ENCODE results near the gene CANX.
A peak's percentile ranks its signal among the peaks of the same experiment; 100 is the strongest.

CANX gene

DNA sequence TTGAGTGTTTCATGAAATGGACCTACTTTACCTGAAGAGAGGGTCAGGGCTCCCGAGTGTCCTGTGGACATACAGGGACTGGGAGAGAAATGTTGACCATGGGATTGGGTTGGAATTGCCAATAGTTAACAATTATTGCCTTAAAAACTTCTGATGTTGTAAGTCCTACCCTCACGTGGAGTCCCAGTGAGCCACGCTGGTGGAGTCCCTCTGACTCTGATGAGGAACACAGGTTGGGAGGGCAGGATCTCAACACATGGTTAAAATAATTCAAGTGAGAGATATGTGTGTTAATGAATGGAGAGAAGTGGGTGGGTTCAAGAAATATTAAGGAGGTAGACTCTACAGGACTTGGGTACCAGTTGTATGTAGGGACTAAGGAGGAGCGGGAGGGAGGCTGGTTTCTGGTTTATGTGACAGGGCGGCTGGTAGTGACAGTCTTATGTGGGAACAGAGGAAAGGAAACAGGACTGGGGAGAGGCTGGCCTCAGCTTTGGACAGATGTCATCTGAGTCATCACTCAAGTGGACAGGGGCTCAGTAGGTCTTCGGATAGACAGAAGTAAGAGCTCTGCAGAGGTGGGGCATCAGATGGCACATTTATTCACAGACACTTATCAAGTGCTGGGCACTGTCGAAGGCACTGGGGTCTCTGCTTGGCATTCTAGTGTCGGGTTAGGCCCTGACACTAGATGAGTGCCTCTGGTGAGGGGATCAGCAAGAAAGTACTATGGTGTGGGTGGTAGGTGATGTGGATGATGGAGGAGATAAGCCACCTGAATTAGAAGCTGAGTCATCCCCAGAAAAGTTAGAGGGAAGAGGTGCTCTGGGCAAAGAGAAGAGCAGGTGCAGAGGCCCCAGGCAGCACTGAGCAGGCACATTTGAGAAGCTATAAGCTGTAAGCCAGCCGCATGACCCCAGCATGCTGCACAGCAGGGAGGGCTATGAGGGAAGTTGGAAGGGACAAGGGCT, 61.1 kb downstream of the CANX start:
- H3K9me3 ChIP-seq (ENCODE audit: control insufficient read depth, insufficient read depth, low read length), result no peaks in the 10 kb centered on the region
- H3K4me3 ChIP-seq (ENCODE audit: low read depth, low read length), result no peak overlapping the region
- H3K27me3 ChIP-seq (ENCODE audit: control insufficient read depth, insufficient read depth, low read length), result no peaks in the 10 kb centered on the region
- no peak overlapping the region for H3K27ac ChIP-seq (ENCODE audit: low read depth, low read length)
- H3K36me3 ChIP-seq (ENCODE audit: control insufficient read depth, insufficient read depth, low read length), result no peaks in the 10 kb centered on the region
- H3K9ac ChIP-seq (ENCODE audit: low read depth, low read length), result no peak overlapping the region
- H3K4me1 ChIP-seq (ENCODE audit: control insufficient read depth, insufficient read depth, low read length), result peaks cover 37% of the 10 kb centered on the region

- H3K27me3 ChIP-seq (ENCODE audit: control insufficient read depth, insufficient read depth, low read length), result no peaks in the 10 kb centered on the region
- H3K4me3 ChIP-seq (ENCODE audit: low read depth, low read length), result no peak overlapping the region
- H3K36me3 ChIP-seq (ENCODE audit: control insufficient read depth, insufficient read depth, low read length), result peaks cover 23% of the 10 kb centered on the region
- H3K9ac ChIP-seq (ENCODE audit: low read depth, low read length), result no peak overlapping the region; the same call in 1 of the 2 replicates
- H3K9me3 ChIP-seq (ENCODE audit: control insufficient read depth, insufficient read depth, low read length), result no peaks in the 10 kb centered on the region
- H3K4me1 ChIP-seq (ENCODE audit: control insufficient read depth, insufficient read depth, low read length), result peaks cover 31% of the 10 kb centered on the region
- H3K27ac ChIP-seq (ENCODE audit: low read depth, low read length), result peak overlapping the region; percentile 65
These were observed 63.5 kb downstream of the CANX start for GRCh38 chr5:179762079-179762780.

DNA sequence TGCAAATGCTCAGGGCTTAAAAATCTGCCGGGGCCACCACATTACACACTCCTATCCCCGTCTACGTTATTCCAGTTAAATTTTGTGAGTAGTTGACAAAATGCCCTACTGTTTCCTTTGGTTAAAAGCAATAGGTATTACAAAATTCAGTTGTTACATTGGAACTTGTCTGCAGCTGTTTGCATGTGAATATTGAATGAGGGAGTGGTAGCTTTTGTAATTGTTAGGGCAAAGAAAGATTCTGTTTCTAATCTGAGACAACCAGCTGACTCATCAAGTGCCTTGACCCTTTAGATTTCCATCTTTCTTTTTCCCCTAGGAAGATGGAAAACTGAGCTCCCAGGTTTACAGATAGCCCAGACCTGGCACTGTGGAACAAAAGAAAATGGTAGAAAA, 64.0 kb downstream of the CANX start:
- Histone ChIP-seq H3K4me3 (ENCODE audit: low read depth, low read length) (no peak overlapping the region), H3K9me3 (ENCODE audit: control insufficient read depth, insufficient read depth, low read length) (no peaks in the 10 kb centered on the region), H3K36me3 (ENCODE audit: control insufficient read depth, insufficient read depth, low read length) (peaks cover 29% of the 10 kb centered on the region), H3K27me3 (ENCODE audit: control insufficient read depth, insufficient read depth, low read length) (no peaks in the 10 kb centered on the region), H3K27ac (ENCODE audit: low read depth, low read length) (peak overlapping the region; percentile 65), H3K9ac (ENCODE audit: low read depth, low read length) (no peak overlapping the region; the same call in 1 of the 2 replicates), H3K4me1 (ENCODE audit: control insufficient read depth, insufficient read depth, low read length) (peaks cover 31% of the 10 kb centered on the region)

GRCh38 chr5:179763215-179763945, 64.6 kb downstream of the CANX start:
- H3K4me1 ChIP-seq (ENCODE audit: control insufficient read depth, insufficient read depth, low read length), result peaks cover 31% of the 10 kb centered on the region
- no peak overlapping the region for H3K9ac ChIP-seq (ENCODE audit: low read depth, low read length)
- no peak overlapping the region for H3K4me3 ChIP-seq (ENCODE audit: low read depth, low read length)
- H3K9me3 ChIP-seq (ENCODE audit: control insufficient read depth, insufficient read depth, low read length), result no peaks in the 10 kb centered on the region
- H3K36me3 ChIP-seq (ENCODE audit: control insufficient read depth, insufficient read depth, low read length), result peaks cover 32% of the 10 kb centered on the region
- H3K27ac ChIP-seq (ENCODE audit: low read depth, low read length), result peak overlapping the region; percentile 65
- H3K27me3 ChIP-seq (ENCODE audit: control insufficient read depth, insufficient read depth, low read length), result no peaks in the 10 kb centered on the region

DNA sequence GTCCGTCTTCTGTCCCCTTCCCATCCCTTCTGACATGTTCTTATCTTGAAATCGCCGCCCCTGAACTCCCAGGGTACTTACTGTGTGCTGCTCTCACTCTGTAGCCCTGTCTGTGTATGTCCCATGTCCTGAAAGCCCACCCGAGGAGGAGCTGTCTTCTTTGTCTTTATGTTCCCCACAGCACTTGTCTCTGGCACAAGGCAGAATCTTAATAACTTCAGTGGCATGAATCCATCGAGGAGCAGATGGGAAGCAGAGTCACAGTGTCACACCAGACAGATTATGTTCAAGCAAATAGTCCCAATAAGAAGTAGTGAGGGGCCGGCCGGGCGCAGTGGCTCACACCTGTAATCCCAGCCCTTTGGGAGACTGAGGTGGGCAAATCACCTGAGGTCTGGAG, 65.3 kb downstream of the CANX start:
- H3K27ac ChIP-seq (ENCODE audit: low read depth, low read length), result no peak overlapping the region
- no peaks in the 10 kb centered on the region for H3K27me3 ChIP-seq (ENCODE audit: control insufficient read depth, insufficient read depth, low read length)
- H3K9ac ChIP-seq (ENCODE audit: low read depth, low read length), result no peak overlapping the region
- H3K4me1 ChIP-seq (ENCODE audit: control insufficient read depth, insufficient read depth, low read length), result peaks cover 31% of the 10 kb centered on the region
- no peaks in the 10 kb centered on the region for H3K9me3 ChIP-seq (ENCODE audit: control insufficient read depth, insufficient read depth, low read length)
- H3K4me3 ChIP-seq (ENCODE audit: low read depth, low read length), result no peak overlapping the region
- H3K36me3 ChIP-seq (ENCODE audit: control insufficient read depth, insufficient read depth, low read length), result peaks cover 38% of the 10 kb centered on the region

- peak overlapping the region; percentile 50 for H3K27ac ChIP-seq (ENCODE audit: low read depth, low read length)
- peaks cover 24% of the 10 kb centered on the region for H3K4me1 ChIP-seq (ENCODE audit: control insufficient read depth, insufficient read depth, low read length)
- H3K27me3 ChIP-seq (ENCODE audit: control insufficient read depth, insufficient read depth, low read length), result no peaks in the 10 kb centered on the region
- H3K4me3 ChIP-seq (ENCODE audit: low read depth, low read length), result no peak overlapping the region
- H3K36me3 ChIP-seq (ENCODE audit: control insufficient read depth, insufficient read depth, low read length), result peaks cover 50% of the 10 kb centered on the region
- no peak overlapping the region for H3K9ac ChIP-seq (ENCODE audit: low read depth, low read length)
- H3K9me3 ChIP-seq (ENCODE audit: control insufficient read depth, insufficient read depth, low read length), result no peaks in the 10 kb centered on the region
These were observed 66.6 kb downstream of the CANX start for GRCh38 chr5:179765400-179765799.

DNA sequence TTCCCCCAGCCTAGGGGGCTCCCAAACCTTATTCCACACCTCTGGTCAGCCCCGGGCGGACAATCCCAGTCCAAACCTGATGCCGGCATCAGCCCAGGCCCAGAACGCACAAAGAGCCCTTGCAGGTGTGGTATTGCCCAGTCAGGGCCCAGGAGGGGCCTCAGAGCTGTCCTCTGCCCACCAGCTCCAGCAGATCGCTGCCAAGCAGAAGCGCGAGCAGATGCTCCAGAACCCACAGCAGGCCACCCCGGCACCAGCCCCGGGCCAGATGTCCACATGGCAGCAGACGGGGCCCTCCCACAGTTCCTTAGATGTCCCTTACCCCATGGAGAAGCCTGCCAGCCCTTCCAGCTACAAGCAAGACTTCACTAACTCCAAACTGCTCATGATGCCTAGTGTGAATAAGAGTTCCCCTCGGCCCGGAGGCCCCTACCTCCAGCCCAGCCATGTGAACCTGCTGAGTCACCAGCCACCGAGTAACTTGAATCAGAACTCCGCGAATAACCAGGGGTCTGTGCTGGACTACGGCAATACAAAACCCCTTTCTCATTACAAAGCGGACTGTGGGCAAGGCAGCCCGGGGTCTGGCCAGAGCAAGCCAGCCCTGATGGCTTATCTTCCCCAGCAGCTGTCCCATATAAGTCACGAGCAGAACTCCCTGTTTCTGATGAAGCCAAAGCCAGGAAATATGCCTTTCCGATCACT, 67.4 kb downstream of the CANX start:
- no peak overlapping the region for H3K9ac ChIP-seq (ENCODE audit: low read depth, low read length)
- peaks cover 58% of the 10 kb centered on the region for H3K36me3 ChIP-seq (ENCODE audit: control insufficient read depth, insufficient read depth, low read length)
- peak overlapping the region; percentile 50 for H3K27ac ChIP-seq (ENCODE audit: low read depth, low read length)

DNA sequence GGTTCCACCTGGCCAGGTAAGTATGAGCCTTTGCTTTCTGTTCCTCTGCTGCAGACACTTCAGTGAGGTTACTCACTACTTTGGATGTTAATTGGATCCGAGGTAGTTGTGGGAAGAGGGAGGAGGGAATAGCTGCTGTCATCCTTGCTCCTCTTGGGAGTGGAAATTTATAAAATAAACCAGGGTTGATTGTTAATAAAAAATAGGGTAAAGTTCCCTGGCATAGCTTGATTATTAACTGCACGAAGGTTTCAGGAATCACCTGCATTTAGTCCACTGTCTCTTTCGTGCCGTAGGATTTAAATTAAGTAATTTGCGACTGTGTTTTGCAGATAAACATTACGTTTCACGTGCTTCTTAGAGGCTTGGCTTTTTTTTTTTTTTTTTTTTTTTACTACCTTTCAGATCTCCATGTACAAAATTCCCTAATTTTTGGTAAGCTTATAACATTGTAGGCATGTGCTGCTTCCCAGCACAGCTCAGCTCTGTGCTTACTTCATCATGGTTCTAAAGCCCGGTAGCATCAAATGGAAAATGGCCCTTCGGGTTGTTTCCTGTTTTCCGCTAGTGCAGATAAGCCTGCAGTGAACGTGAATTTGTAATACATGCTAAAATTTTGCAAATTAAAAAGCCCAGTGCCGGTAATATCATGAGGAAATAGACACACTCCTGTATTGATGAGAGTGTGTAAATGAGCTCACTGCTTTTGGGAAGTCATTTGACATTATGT, 68.1 kb downstream of the CANX start:
- peaks cover 65% of the 10 kb centered on the region for H3K36me3 ChIP-seq (ENCODE audit: control insufficient read depth, insufficient read depth, low read length)
- peak overlapping the region; percentile 6 for H3K27ac ChIP-seq (ENCODE audit: low read depth, low read length)
- peaks cover 20% of the 10 kb centered on the region for H3K4me1 ChIP-seq (ENCODE audit: control insufficient read depth, insufficient read depth, low read length)
- no peaks in the 10 kb centered on the region for H3K9me3 ChIP-seq (ENCODE audit: control insufficient read depth, insufficient read depth, low read length)
- H3K4me3 ChIP-seq (ENCODE audit: low read depth, low read length), result no peak overlapping the region
- no peak overlapping the region for H3K9ac ChIP-seq (ENCODE audit: low read depth, low read length)
- H3K27me3 ChIP-seq (ENCODE audit: control insufficient read depth, insufficient read depth, low read length), result no peaks in the 10 kb centered on the region

More for the DNA sequence above, 67.4 kb downstream of the CANX start:
- Histone ChIP-seq H3K4me3 (ENCODE audit: low read depth, low read length) (no peak overlapping the region), H3K27me3 (ENCODE audit: control insufficient read depth, insufficient read depth, low read length) (no peaks in the 10 kb centered on the region), H3K4me1 (ENCODE audit: control insufficient read depth, insufficient read depth, low read length) (peaks cover 23% of the 10 kb centered on the region), H3K9me3 (ENCODE audit: control insufficient read depth, insufficient read depth, low read length) (no peaks in the 10 kb centered on the region)

GRCh38 chr5:179767496-179768100, 68.8 kb downstream of the CANX start:
- H3K9ac ChIP-seq (ENCODE audit: low read depth, low read length), result no peak overlapping the region
- no peak overlapping the region for H3K27ac ChIP-seq (ENCODE audit: low read depth, low read length)
- peaks cover 13% of the 10 kb centered on the region for H3K4me1 ChIP-seq (ENCODE audit: control insufficient read depth, insufficient read depth, low read length)
- H3K36me3 ChIP-seq (ENCODE audit: control insufficient read depth, insufficient read depth, low read length), result peaks cover 72% of the 10 kb centered on the region
- H3K4me3 ChIP-seq (ENCODE audit: low read depth, low read length), result no peak overlapping the region
- H3K27me3 ChIP-seq (ENCODE audit: control insufficient read depth, insufficient read depth, low read length), result no peaks in the 10 kb centered on the region
- no peaks in the 10 kb centered on the region for H3K9me3 ChIP-seq (ENCODE audit: control insufficient read depth, insufficient read depth, low read length)
